ENCODE results near the gene CTAGE9. TPM values are rescaled to one million over a fixed set of nuclear protein-coding genes. Genes with fewer than 3 reads are reported as not detected.

CTAGE9 gene
- total and polyA plus RNA-seq, 2 of the 8 experiments (the other 6 are each of a cell fraction or from before 2014, with no cell fraction given), result not detected

GRCh38 chr6:131680868-131681267 lies 29.9 kb downstream of the CTAGE9 start (continued):
- TF ChIP-seq BCL11A (IDR thresholded peaks at IDR 0.05; ENCODE audit: low read depth in 2 of 2, low read length in 2 of 2) (no peak), GTF2F1 (IDR thresholded peaks at IDR 0.05; ENCODE audit: borderline replicate concordance, low read depth, low read length) (no peak), RFX5 (IDR thresholded peaks at IDR 0.05; ENCODE audit: borderline replicate concordance, low read depth, low read length) (no peak), RAD21 (IDR thresholded peaks at IDR 0.05 in 1 of 2, conservative IDR thresholded peaks at IDR 0.05 in 1 of 2; ENCODE audit: low read depth in 2 of 2, low read length in 2 of 2) (no peak)
